Stimulated activated CD4-positive, alpha-beta T cell treated with anti-CD3 and anti-CD28 coated beads, Interleukin-12 subunit alpha, Interleukin-12 subunit beta, amount 100 ng/mL, for 48 hours (primary cell): ENCODE data around the gene ZNF117.
A peak's percentile ranks its signal among the peaks of the same experiment; 100 is the strongest.
"Not testable (repeated sequence)": the region's sequence is repeated elsewhere in the genome, so short reads cannot be mapped to it uniquely, and the experiment has no call there.

Experiments used
- DNase-seq, 3 donors: peaks; one replicate each; pipeline ENCODE4 v3.0.0-alpha.2; 2020; ENCODE audit warnings: low read depth in 2 of 3, low spot score in 1 of 3

ZNF117 gene

DNA sequence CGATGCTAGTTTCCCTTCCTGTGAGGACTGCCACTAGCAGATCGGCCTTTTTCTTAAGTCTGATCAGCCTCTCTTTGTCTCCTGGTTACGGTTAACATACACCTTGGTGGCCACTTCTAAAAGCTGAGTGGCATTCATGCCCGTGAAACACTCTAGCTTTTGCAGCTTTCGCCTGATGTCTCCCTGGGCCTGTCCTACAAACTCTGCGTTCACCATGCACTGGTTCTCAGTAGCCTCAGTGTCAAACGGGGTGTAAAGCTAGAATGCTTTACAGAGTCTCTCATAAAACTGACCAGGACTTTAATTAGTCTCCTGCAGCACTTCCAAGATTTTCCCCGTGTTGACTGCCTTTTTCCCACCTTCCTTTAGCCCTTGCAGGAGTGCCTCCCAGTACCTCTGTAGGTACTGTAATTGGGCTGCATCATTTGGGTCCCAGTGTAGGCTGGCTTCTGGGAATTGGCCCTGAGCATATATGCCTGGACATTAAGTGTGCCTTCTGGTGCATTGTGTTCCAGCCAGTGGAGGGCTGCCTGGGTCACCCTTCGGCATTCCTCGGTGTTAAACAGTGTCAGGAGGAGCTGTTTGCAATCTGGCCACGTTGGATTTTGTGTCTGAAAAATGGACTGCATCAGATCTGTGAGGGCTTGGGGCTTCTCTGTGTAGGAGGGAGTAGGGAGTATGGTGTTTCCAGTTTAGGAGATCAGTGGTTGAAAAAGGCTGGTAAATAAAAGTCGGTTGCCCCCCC is 6.5 kb upstream of the ZNF117 start:
- no peak for DNase-seq

GRCh38 chr7:64996305-64996704 is 5.5 kb upstream of the ZNF117 start:
- no peak for DNase-seq

- no peak for DNase-seq
These were observed 3.1 kb upstream of the ZNF117 start for GRCh38 chr7:64993901-64994300.

- DNase-seq: no peak
These were observed 2.1 kb upstream of the ZNF117 start for GRCh38 chr7:64992971-64993370.

- no peak for DNase-seq
These were observed 620 bp downstream of the ZNF117 start for GRCh38 chr7:64990216-64990615.

DNA sequence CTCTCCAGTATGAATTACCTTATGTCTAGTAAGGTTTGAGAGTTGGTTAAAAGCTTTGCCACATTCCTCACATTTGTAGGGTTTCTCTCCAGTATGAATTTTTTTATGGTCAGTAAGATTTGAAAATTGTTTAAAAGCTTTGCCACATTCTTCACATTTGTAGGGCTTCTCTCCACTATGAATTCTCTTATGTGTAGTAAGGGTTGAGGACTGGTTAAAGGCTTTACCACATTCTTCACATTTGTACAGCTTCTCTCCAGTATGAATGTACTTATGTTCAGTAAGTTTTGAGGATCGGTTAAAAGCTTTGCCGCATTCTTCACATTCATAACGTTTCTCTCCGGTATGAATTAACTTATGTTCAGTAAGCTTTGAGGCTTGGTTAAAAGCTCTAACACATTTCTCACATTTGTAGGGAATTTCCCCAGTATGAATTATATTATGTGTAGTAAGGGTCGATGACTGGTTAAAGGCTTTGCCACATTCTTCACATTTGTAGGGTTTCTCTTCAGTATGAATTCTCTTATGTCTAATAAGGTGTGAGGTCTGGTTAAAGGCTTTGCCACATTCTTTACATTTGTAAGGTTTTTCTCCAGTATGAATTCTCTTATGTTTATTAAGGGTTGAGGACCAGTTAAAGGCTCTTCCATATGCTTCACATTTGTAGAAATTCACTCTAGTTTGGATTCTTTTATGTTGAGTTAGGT is 12.2 kb downstream of the ZNF117 start:
- DNase-seq: no peak

- no peak for DNase-seq
These were observed 25.2 kb downstream of the ZNF117 start for GRCh38 chr7:64965594-64965993.

DNA sequence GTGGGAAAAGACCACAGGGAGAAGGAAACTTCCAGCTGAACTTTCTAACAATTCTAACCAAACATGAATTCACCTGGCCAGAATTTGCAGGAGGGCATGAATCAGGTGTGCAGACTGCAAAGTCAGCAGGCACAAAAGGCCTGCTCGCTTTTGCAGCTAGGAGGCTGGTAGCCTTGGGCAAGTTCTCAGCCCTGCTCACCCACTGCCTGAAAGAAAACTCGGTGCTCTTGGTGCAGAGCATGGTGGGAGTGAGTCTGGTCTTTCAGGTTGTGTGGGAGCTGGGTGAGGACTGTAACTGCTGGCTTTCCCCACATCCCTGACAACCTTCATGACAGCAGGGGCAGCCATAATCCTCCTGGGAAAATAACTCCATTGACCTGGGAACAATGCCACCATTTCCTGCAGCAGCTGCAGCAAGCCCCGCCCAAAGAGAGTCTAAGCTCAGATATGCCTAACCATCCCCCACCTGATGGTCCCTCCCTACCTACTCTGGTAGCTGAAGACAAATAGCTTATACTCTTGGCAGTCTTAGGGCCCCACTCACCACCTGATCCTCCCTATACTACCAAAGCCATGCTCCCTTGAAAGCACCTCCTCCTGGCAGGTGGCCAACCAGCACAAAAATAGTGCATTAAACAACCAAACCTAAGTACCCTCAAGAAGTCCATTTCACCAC is 31.6 kb downstream of the ZNF117 start:
- no peak for DNase-seq

DNA sequence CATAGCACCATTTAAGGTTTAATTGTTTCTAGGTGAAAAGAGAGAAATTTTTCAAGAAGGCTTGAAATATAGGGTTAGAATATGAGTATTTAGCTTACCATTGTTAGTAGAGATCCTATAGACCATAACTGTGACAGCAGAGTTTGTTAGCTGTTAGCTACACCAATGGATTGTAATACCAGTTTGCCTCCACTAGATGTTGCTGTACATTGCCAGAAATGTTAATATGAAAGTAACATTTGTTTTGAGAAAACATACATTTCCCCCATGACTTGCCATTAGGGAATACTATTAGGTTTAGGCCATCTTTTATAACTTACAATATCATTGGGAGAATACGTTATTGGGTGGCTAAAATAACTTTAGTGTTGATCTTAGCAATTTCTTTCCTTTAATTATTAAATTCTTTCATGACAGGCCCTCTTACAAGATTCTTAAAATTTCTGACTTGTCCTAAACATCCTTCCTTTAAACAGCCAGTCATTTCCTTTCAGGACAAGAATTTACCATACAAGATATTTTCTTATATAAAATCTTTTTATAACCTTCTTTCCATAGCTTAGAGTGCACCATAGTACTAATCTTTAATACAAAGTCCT is 39.5 kb downstream of the ZNF117 start:
- DNase-seq: peak in 1 of 3 donors; percentile 10

DNA sequence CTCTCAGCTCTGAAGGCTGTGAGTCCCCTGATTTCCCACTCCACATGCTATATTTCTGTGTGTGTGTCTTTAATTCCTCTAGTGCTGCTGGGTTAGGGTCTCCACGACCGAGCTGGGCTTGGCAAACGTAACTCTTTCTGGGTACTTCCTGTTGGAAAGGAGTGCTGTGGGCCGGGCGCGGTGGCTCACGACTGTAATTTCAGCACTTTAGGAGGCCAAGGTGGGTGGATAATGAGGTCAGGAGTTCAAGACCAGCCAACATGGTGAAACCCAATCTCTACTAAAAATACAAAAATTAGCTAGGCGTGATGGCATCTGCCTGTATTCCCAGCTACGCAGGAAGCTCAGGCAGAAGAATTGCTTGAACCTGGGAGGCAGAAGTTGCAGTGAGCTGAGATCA is 40.2 kb downstream of the ZNF117 start:
- DNase-seq: not testable (repeated sequence)

DNA sequence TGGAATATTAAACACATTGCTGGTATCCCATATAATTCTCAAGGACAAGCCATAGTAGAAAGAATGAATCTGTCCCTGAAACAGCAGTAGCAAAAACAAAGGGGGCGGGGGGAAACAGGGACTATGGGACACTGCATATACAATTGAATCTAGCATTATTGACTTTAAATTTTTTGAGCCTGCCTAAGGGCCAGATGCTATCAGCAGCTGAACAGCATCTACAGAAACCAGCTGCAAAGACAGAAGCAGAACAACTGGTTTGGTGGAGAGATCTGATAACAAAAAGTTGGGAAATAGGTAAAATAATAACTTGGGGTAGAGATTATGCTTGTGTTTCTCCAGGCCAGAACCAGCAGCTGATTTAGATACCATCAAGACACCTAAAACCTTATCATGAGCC is 42.1 kb downstream of the ZNF117 start:
- DNase-seq: not testable (repeated sequence)

DNA sequence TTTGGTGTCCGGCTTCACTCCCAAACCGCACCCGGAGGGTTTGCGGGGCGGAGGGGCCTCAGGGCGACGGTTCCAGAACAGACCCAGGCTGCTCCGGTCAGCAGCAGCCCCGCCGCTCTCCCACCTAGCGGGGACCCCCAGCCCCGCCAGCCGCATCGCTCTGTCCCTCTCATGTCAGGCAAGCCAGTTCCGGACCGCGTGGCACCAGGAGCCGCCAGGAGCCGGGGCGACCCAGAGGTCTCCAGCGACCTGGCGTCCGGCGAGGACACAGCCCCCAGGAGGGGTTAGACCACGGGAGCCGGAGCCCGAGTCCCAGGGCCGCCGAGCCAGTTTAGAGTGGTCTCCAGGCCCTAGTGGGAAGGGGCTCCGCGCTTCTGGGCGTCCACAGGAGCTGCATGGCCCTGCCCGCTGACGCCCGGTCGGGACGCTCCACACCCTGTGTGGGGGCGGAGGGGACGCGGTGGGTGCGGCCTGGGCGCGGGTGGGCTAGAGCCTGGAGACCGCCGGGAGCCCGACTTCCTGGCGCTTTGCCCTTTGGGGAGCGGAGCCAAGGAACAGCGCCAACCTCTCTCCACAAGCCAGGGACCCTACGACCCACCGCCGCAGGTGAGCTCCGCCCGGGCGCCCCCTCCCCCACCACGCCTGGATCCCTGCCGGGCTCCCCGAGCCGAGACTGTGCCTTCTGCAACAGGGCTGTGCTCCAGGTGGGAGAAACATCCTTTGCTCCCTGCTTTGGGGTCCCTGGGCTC is 43.4 kb downstream of the ZNF117 start:
- no peak for DNase-seq

- peak in 1 of 3 donors; percentile 8 for DNase-seq
These were observed 44.1 kb downstream of the ZNF117 start for GRCh38 chr7:64946772-64947171.

- DNase-seq: no peak
These were observed 45.2 kb downstream of the ZNF117 start for GRCh38 chr7:64945503-64946175.

DNA sequence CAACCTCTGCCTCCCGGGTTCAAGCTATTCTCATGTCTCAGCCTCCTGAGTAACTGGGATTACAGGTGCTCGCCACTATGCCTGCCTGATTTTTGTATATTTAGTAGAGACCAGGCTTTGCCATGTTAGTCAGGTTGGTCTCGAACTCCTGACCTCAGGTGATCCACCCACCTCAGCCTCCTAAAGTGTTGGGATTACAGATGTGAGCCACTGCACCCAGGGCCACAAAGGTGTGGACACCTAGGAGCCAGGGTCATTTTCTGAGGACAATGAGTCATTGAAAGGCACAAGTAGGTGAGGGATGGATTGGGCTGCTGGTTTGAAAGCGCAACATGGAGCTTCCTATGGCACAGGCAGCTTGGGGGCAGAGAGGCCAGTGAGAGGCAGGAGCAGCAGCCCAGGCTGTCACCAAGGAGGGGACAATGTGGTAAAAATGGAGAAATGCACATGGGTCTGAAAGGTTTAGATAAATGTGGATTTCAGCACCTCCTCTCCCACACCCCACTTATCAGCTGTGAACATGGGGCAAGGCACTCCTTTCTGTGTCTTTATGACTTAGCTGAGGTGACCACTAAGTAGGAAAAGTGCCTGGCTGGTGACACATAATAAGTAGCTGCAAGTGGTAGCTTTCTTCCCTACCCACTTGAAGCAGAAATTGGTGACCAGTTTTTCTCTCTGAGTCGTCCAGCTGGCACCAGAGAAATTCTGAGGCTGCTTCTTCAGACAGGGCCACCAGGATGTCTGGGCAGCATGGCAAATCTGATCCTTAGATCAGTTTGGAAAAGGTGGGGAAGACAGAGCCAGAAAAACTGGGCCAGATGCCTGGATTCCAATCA is 46.0 kb downstream of the ZNF117 start:
- not testable (repeated sequence) for DNase-seq

DNA sequence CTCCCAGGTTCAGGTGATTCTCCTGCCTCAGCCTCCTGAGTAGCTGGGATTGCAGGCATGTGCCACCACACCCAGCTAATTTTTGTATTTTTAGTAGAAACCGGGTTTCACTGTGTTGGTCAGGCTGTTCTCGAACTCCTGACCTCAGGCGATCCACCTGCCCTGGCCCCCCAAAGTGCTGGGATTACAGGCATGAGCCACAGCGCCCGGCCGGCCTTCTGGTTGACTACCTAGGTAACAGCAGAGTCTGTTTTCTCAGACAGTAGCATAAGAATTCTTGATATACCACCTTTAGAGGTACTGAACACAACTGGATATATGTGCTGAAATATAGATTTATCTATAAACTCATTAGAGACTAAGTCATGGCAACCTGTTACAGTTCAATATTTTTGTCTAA is 50.8 kb downstream of the ZNF117 start:
- DNase-seq: not testable (repeated sequence)

- no peak for DNase-seq
These were observed 52.3 kb downstream of the ZNF117 start for GRCh38 chr7:64938540-64938939.

DNA sequence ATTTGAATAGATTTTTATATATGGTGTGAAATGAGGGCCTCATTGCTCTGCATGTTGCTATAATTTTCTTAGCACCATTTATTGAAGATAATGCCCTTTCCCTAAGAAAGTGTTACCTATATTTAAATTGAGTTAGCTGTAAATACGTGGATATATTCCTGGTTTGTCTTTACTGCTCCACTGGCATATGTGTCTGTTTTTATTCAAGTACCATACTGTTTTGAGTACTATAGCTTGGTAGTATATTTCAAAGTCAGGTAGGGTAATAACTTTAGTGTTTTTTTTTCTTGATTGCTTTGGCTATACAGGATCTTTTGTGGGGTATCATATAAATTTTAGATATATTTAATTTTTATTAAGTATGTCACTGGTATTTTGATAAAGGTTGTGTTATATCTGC is 56.4 kb downstream of the ZNF117 start:
- DNase-seq: no peak
